ENCODE data around the gene AKAP7. TPM values are rescaled to one million over a fixed set of nuclear protein-coding genes. Genes with fewer than 3 reads are reported as not detected.

AKAP7 gene
- polyA plus RNA-seq, 4 donors, result 11.5 to 17.1 (median 14.4) TPM

Other genes with a start within 250 kb of the AKAP7 start
- gene EPB41L2, start 72.2 kb upstream of the AKAP7 start, polyA plus RNA-seq (ENCODE audit: insufficient read length in 4 of 4), result 100 to 1,000 TPM; 123 to 172 (median 168) TPM

Measured in right renal pelvis (tissue), 4 donors.